Chondrocyte (in vitro differentiated cells): ENCODE data around the gene F5. TPM values are rescaled to one million over a fixed set of nuclear protein-coding genes. Genes with fewer than 3 reads are reported as not detected.
A peak's percentile ranks its signal among the peaks of the same experiment; 100 is the strongest.

Source experiments
- DNase-seq: peaks from one replicate; pipeline ENCODE4 v3.0.0; 2021; ENCODE audit warnings: mixed read lengths, low spot score
- H3K27ac Mint-ChIP-seq: one replicate; pipeline ENCODE4 v1.8.0; 2021; ENCODE audit warnings: mild to moderate bottlenecking, moderate library complexity, mixed read lengths; ENCODE audit not compliant: unreplicated experiment
- H3K27me3 Mint-ChIP-seq: 2 replicates; pipeline ENCODE4 v1.8.0; 2021; ENCODE audit warnings: low read depth, mixed read lengths
- H3K36me3 Mint-ChIP-seq: 2 replicates; pipeline ENCODE4 v1.8.0; 2021; ENCODE audit warnings: low read depth, mixed read lengths
- H3K4me1 Mint-ChIP-seq: 2 replicates; pipeline ENCODE4 v1.8.0; 2021; ENCODE audit warnings: low read depth, mild to moderate bottlenecking, mixed read lengths
- H3K4me3 Mint-ChIP-seq: one replicate; pipeline ENCODE4 v1.8.0; 2021; ENCODE audit warnings: mild to moderate bottlenecking, moderate library complexity, mixed read lengths; ENCODE audit not compliant: unreplicated experiment
- H3K9me3 Mint-ChIP-seq: 2 replicates; pipeline ENCODE4 v1.8.0; 2021; ENCODE audit warnings: low read depth, mixed read lengths
- CTCF ChIP-seq: fragments of 200-600 bp; sonication (generic); IDR thresholded peaks from 2 replicates; pipeline ENCODE4 v1.5.0; 2021; ENCODE audit warnings: antibody characterized with exemption, mild to moderate bottlenecking, moderate library complexity
- total RNA-seq: library from RNA; stranded (reverse); gene quantifications from 3 replicates; pipeline ENCODE4 v1.2.1, GENCODE V29; 2021

The F5 gene
- total RNA-seq, 1 donor from 2014 or later, result not detected

- H3K36me3 Mint-ChIP-seq, result no peaks in the 10 kb centered on the region
- peak; percentile 12 for TF ChIP-seq CTCF
- no peak overlapping the region for H3K4me3 Mint-ChIP-seq
- H3K27ac Mint-ChIP-seq, result no peak overlapping the region
- H3K9me3 Mint-ChIP-seq, result no peaks in the 10 kb centered on the region
- H3K4me1 Mint-ChIP-seq, result no peaks in the 10 kb centered on the region
- peaks cover 18% of the 10 kb centered on the region for H3K27me3 Mint-ChIP-seq
- no peak for DNase-seq
Observed at GRCh38 chr1:169576935-169577331, 9.3 kb downstream of the F5 start.

GRCh38 chr1:169576241-169576934 is 9.9 kb downstream of the F5 start:
- Mint-ChIP-seq H3K27me3 (peaks cover 18% of the 10 kb centered on the region), H3K4me3 (no peak overlapping the region), H3K4me1 (no peaks in the 10 kb centered on the region), H3K9me3 (no peaks in the 10 kb centered on the region), H3K36me3 (no peaks in the 10 kb centered on the region), H3K27ac (no peak overlapping the region)
- DNase-seq, result no peak
- no peak for TF ChIP-seq CTCF

- Mint-ChIP-seq H3K4me3 (no peak overlapping the region), H3K27me3 (peaks cover 23% of the 10 kb centered on the region), H3K4me1 (no peaks in the 10 kb centered on the region), H3K27ac (no peak overlapping the region), H3K36me3 (no peaks in the 10 kb centered on the region), H3K9me3 (no peaks in the 10 kb centered on the region)
- TF ChIP-seq CTCF, result no peak
- DNase-seq, result no peak
Observed at GRCh38 chr1:169574336-169574735, 11.9 kb downstream of the F5 start.

GRCh38 chr1:169572187-169572586 is 14.1 kb downstream of the F5 start:
- DNase-seq, result no peak
- H3K4me3 Mint-ChIP-seq, result no peak overlapping the region
- no peaks in the 10 kb centered on the region for H3K36me3 Mint-ChIP-seq
- no peak overlapping the region for H3K27ac Mint-ChIP-seq
- no peaks in the 10 kb centered on the region for H3K9me3 Mint-ChIP-seq
- peaks cover 23% of the 10 kb centered on the region for H3K27me3 Mint-ChIP-seq
- TF ChIP-seq CTCF, result no peak
- H3K4me1 Mint-ChIP-seq, result no peaks in the 10 kb centered on the region

- H3K4me1 Mint-ChIP-seq, result no peaks in the 10 kb centered on the region
- H3K27ac Mint-ChIP-seq, result no peak overlapping the region
- no peak for DNase-seq
- H3K9me3 Mint-ChIP-seq, result no peaks in the 10 kb centered on the region
- no peaks in the 10 kb centered on the region for H3K36me3 Mint-ChIP-seq
- H3K4me3 Mint-ChIP-seq, result no peak overlapping the region
- peaks cover 21% of the 10 kb centered on the region for H3K27me3 Mint-ChIP-seq
- no peak for TF ChIP-seq CTCF
Observed at GRCh38 chr1:169571450-169571849, 14.8 kb downstream of the F5 start.
